Mucosa of descending colon (tissue), 3 donors: ENCODE data around the gene DUSP19. TPM values are rescaled to one million over a fixed set of nuclear protein-coding genes. Genes with fewer than 3 reads are reported as not detected.

Source experiments
- ATAC-seq: fragments of 200-7000 bp; cut with Tn5 transposase; one replicate; pipeline ENCODE4 v1.9.1; 2020; ENCODE audit warnings: mild to moderate bottlenecking, moderate library complexity
- DNase-seq, 3 donors: peaks; one replicate each; pipeline ENCODE4 v3.0.0-alpha.2; 2020
- H3K36me3 ChIP-seq: fragments of 200-600 bp; one replicate; pipeline ENCODE4 v1.8.0; 2021; ENCODE audit warnings: low read depth, mild to moderate bottlenecking
- H3K4me1 ChIP-seq: fragments of 200-600 bp; one replicate; pipeline ENCODE4 v1.8.0; 2021; ENCODE audit warnings: low read depth, mild to moderate bottlenecking
- H3K4me3 ChIP-seq: fragments of 200-600 bp; one replicate; pipeline ENCODE4 v1.8.0; 2021; ENCODE audit warnings: mild to moderate bottlenecking
- H3K9me3 ChIP-seq: fragments of 200-600 bp; one replicate; pipeline ENCODE4 v1.8.0; 2021; ENCODE audit warnings: mild to moderate bottlenecking
- CTCF ChIP-seq: fragments of 200-600 bp; IDR thresholded peaks from one replicate; pipeline ENCODE4 v1.8.0; 2022; ENCODE audit warnings: antibody characterized with exemption, mild to moderate bottlenecking
- intact Hi-C, 2 donors: fragments of 100-400 bp; cut with DNase I in 1 of 2; cut with micrococcal nuclease in 1 of 2; formaldehyde crosslinking; loops; one replicate each; pipeline versions ENCODE4 v1.11.0 to v1.11.1; 2022; cut with DNase I, micrococcal nuclease
- total RNA-seq, 3 donors: library from RNA; stranded (reverse); fragmentation: NEBNext Ultra II Directional in 2 of 3; extraction: Animal tissue kit (Norgen Biotek cat#: 25700) in 2 of 3; gene quantifications; one replicate each; pipeline versions ENCODE4 v1.2.1 to v1.2.4, GENCODE V29; 2021 to 2023
- donor health status: DM: no; HTN: no; CAD: no; lungs with moderate emphysema.
- donor health status: DM: no; HTN: no; CAD: no.
- donor health status: DM: no; HTN: yes; CAD: no.

DUSP19 gene
- total RNA-seq, 3 donors from 2014 or later = 1.5 to 9.3 (median 2.8) TPM

GRCh38 chr2:183124222-183124956 lies 45.8 kb downstream of the DUSP19 start, which contains the start of gene NUP35:
TSS of gene NUP35 (plus strand) at chr2:183124443. CDS start at chr2:183124458, 15 bp downstream.
- Histone ChIP-seq H3K9me3 (no peaks in the 10 kb centered on the region), H3K4me3 (peak within 1 kb of the TSS; percentile 58), H3K4me1 (peaks cover 7% of the 10 kb centered on the region), H3K36me3 (no peaks in the 10 kb centered on the region)
- no peak for TF ChIP-seq CTCF
- peak; percentile 99 for ATAC-seq
- intact Hi-C loops = no loop called here
- peak; percentile 88 to 93 (median 91) for DNase-seq

- DNase-seq (no peak), ATAC-seq (no peak)
- no peaks in the 10 kb centered on the region for H3K9me3 ChIP-seq
- no peak for TF ChIP-seq CTCF
- intact Hi-C loops = no loop called here
- H3K36me3 ChIP-seq = no peaks in the 10 kb centered on the region
- peaks cover 7% of the 10 kb centered on the region for H3K4me1 ChIP-seq
- peak overlapping the region; percentile 58 for H3K4me3 ChIP-seq
These were observed 46.4 kb downstream of the DUSP19 start for GRCh38 chr2:183124957-183125255.

- H3K4me3 ChIP-seq = no peak overlapping the region
- no peak for TF ChIP-seq CTCF
- intact Hi-C loops = no loop called here
- no peak for DNase-seq
- no peak for ATAC-seq
- peaks cover 7% of the 10 kb centered on the region for H3K4me1 ChIP-seq
- H3K36me3 ChIP-seq = no peaks in the 10 kb centered on the region
- H3K9me3 ChIP-seq = no peaks in the 10 kb centered on the region
These were observed 47.3 kb downstream of the DUSP19 start for GRCh38 chr2:183125659-183126341.

- intact Hi-C loops = no loop called here
- Histone ChIP-seq H3K36me3 (no peaks in the 10 kb centered on the region), H3K9me3 (no peaks in the 10 kb centered on the region), H3K4me3 (no peak overlapping the region), H3K4me1 (peaks cover 7% of the 10 kb centered on the region)
- ATAC-seq = no peak
- no peak for DNase-seq
- TF ChIP-seq CTCF = no peak
These were observed 48.1 kb downstream of the DUSP19 start for GRCh38 chr2:183126635-183127034.

GRCh38 chr2:183134016-183134415 lies 55.5 kb downstream of the DUSP19 start:
- no peak for ATAC-seq
- Histone ChIP-seq H3K4me1 (no peaks in the 10 kb centered on the region), H3K9me3 (no peaks in the 10 kb centered on the region), H3K4me3 (no peak overlapping the region), H3K36me3 (no peaks in the 10 kb centered on the region)
- no peak for DNase-seq
- no peak for TF ChIP-seq CTCF
- intact Hi-C loops = no loop called here
